22Rv1 (cell line): Measurements from ENCODE around the gene CCND2.

Experiments used
- H3K27ac ChIP-seq: fragments of 450-650 bp; 2 replicates; pipeline ENCODE4 v1.5.1; 2017
- CTCF ChIP-seq: fragments of 450-650 bp; IDR thresholded peaks from 2 replicates; pipeline ENCODE4 v1.5.1; 2017; ENCODE audit warnings: mild to moderate bottlenecking
- ZFX ChIP-seq: fragments of 450-650 bp; IDR thresholded peaks from 2 replicates; pipeline ENCODE4 v1.6.1; 2017; ENCODE audit warnings: antibody characterized with exemption, borderline replicate concordance

Gene CCND2

GRCh38 chr12:4289231-4289878, 15.8 kb downstream of the CCND2 start:
- H3K27ac ChIP-seq, result no peak overlapping the region
- TF ChIP-seq CTCF (no peak), ZFX (no peak)

GRCh38 chr12:4289998-4290790, 16.6 kb downstream of the CCND2 start:
- TF ChIP-seq ZFX, result no peak
- TF ChIP-seq CTCF, result no peak
- no peak overlapping the region for H3K27ac ChIP-seq

DNA sequence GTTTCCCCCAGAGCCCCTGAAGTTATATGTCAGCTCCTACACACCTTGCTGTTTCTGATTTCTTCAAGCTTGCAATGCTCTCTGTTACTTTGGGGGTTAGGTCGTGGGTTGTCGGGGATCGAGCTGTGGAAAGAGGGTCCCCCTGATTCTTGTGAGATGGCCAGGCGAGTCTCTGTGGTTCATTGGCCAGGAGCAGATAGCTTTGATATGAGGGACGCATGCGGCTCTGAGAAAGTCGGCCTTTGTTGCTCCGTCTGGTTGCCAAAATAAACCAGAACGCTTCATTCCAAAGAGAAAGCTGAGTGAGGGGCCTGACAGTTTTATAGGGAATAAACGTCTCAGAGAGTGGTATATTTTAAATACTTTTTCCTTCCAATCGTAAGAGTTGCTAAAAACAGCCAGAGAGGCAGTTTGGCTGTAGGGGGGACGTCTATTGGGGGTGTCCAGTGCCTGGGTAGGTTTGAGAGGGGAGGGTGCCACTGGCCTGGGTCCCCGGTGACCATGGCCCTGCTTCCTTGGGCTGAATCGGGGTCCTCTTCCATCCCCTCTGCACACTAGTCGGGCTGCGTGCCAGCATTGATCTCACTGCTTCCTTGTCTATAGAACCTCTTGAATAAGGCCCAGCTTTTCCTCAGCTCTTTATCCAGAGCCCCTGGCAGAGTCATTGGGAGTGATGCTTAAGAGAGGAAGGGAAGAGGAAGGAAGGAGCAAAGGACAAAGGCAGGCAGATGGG, 18.9 kb downstream of the CCND2 start:
- TF ChIP-seq ZFX, result no peak
- TF ChIP-seq CTCF, result no peak
- H3K27ac ChIP-seq, result no peak overlapping the region

- H3K27ac ChIP-seq, result no peak overlapping the region
- TF ChIP-seq ZFX (no peak), CTCF (no peak)
These were observed 19.9 kb downstream of the CCND2 start for GRCh38 chr12:4293299-4293965.

GRCh38 chr12:4293966-4294505, 20.5 kb downstream of the CCND2 start:
- no peak for TF ChIP-seq CTCF
- no peak for TF ChIP-seq ZFX
- no peak overlapping the region for H3K27ac ChIP-seq

GRCh38 chr12:4296751-4297150, 23.2 kb downstream of the CCND2 start:
- no peak for TF ChIP-seq ZFX
- TF ChIP-seq CTCF, result no peak
- H3K27ac ChIP-seq, result no peak overlapping the region
